Measurements from ENCODE around the gene MATCAP1. TPM values are rescaled to one million over a fixed set of nuclear protein-coding genes. Genes with fewer than 3 reads are reported as not detected.

MATCAP1 gene
- total RNA-seq, 1 experiment from 2014 or later = 33.9 TPM

GRCh38 chr16:67204076-67204475 lies 20.3 kb upstream of the MATCAP1 start:
- intact Hi-C loops (cut with micrococcal nuclease; ENCODE audit: unreplicated experiment) = no loop called here

GRCh38 chr16:67202956-67203493 lies 19.3 kb upstream of the MATCAP1 start:
- Histone ChIP-seq H3K9me3 (ENCODE audit: low read depth, low read length, poor library complexity, severe bottlenecking) (no peaks in the 10 kb centered on the region), H3K36me3 (ENCODE audit: insufficient read depth, low read length, poor library complexity, severe bottlenecking) (peaks cover 25% of the 10 kb centered on the region), H3K27ac (ENCODE audit: low read depth, low read length, poor library complexity, severe bottlenecking) (no peak overlapping the region), H3K27me3 (replicated peaks; ENCODE audit: insufficient read depth, low read depth, low read length, poor library complexity) (no peaks in the 10 kb centered on the region), H3K4me3 (ENCODE audit: low read depth, low read length, poor library complexity, severe bottlenecking) (no peak overlapping the region), H3K4me1 (ENCODE audit: insufficient read depth, low read length, poor library complexity, severe bottlenecking) (no peaks in the 10 kb centered on the region)
- intact Hi-C loops (cut with micrococcal nuclease; ENCODE audit: unreplicated experiment) = no loop called here
- no TSS peak for BruUV-seq (replicated peaks)
- TF ChIP-seq CTCF (conservative IDR thresholded peaks at IDR 0.05; ENCODE audit: low read depth, low read length) = no peak
- ChIA-PET CTCF (no interaction called here), POLR2A (ENCODE audit: low non-redundant PET) (interaction anchor here (0.6 kb wide), 1 partner anchor 461 kb away, joined by 3 read pairs; no protein-coding TSS in a partner anchor)
- DNase-seq (ENCODE audit: low spot score) = no peak

More at GRCh38 chr16:67204076-67204475, 20.3 kb upstream of the MATCAP1 start:
- ChIA-PET POLR2A (ENCODE audit: low non-redundant PET) (no interaction called here), CTCF (no interaction called here)
- Histone ChIP-seq H3K9me3 (ENCODE audit: low read depth, low read length, poor library complexity, severe bottlenecking) (no peaks in the 10 kb centered on the region), H3K27me3 (replicated peaks; ENCODE audit: insufficient read depth, low read depth, low read length, poor library complexity) (no peaks in the 10 kb centered on the region), H3K27ac (ENCODE audit: low read depth, low read length, poor library complexity, severe bottlenecking) (no peak overlapping the region), H3K4me1 (ENCODE audit: insufficient read depth, low read length, poor library complexity, severe bottlenecking) (no peaks in the 10 kb centered on the region), H3K36me3 (ENCODE audit: insufficient read depth, low read length, poor library complexity, severe bottlenecking) (peaks cover 20% of the 10 kb centered on the region), H3K4me3 (ENCODE audit: low read depth, low read length, poor library complexity, severe bottlenecking) (no peak overlapping the region)
- no TSS peak for BruUV-seq (replicated peaks)
- TF ChIP-seq EZH2 (IDR thresholded peaks at IDR 0.05; ENCODE audit: borderline replicate concordance, low read depth, low read length, poor library complexity, severe bottlenecking) = no peak
- no peak for DNase-seq (ENCODE audit: low spot score)

GRCh38 chr16:67202426-67202825 lies 18.7 kb upstream of the MATCAP1 start:
- H3K9me3 ChIP-seq (ENCODE audit: low read depth, low read length, poor library complexity, severe bottlenecking) = no peaks in the 10 kb centered on the region
- no peaks in the 10 kb centered on the region for H3K4me1 ChIP-seq (ENCODE audit: insufficient read depth, low read length, poor library complexity, severe bottlenecking)
- no peak overlapping the region for H3K27ac ChIP-seq (ENCODE audit: low read depth, low read length, poor library complexity, severe bottlenecking)
- no peak overlapping the region for H3K4me3 ChIP-seq (ENCODE audit: low read depth, low read length, poor library complexity, severe bottlenecking)
- BruUV-seq (replicated peaks) = no TSS peak
- no peak for DNase-seq (ENCODE audit: low spot score)
- POLR2A ChIA-PET (ENCODE audit: low non-redundant PET) = interaction anchor here (0.6 kb wide), 1 partner anchor 460 kb away, joined by 3 read pairs; no protein-coding TSS in a partner anchor
- intact Hi-C loops (cut with micrococcal nuclease; ENCODE audit: unreplicated experiment) = no loop called here
- CTCF ChIA-PET = interaction anchor here (0.6 kb wide), 1 partner anchor 170 kb away, joined by 13 read pairs; no protein-coding TSS in a partner anchor
- TF ChIP-seq CTCF (conservative IDR thresholded peaks at IDR 0.05; ENCODE audit: low read depth, low read length) (no peak), EZH2 (IDR thresholded peaks at IDR 0.05; ENCODE audit: borderline replicate concordance, low read depth, low read length, poor library complexity, severe bottlenecking) (no peak)
- no peaks in the 10 kb centered on the region for H3K27me3 ChIP-seq (replicated peaks; ENCODE audit: insufficient read depth, low read depth, low read length, poor library complexity)
- peaks cover 30% of the 10 kb centered on the region for H3K36me3 ChIP-seq (ENCODE audit: insufficient read depth, low read length, poor library complexity, severe bottlenecking)
